Measurements from ENCODE around the gene VCAM1.
A peak's percentile ranks its signal among the peaks of the same experiment; 100 is the strongest.
"Not testable (repeated sequence)": the region's sequence is repeated elsewhere in the genome, so short reads cannot be mapped to it uniquely, and the experiment has no call there.

Gene VCAM1

GRCh38 chr1:100710906-100711682, 8.4 kb upstream of the VCAM1 start:
- no peak for DNase-seq (ENCODE audit: low read depth)
- TF ChIP-seq CTCF (IDR thresholded peaks at IDR 0.05; ENCODE audit: low read depth, low read length, missing control alignments) = no peak
- in situ Hi-C loops (cut with HindIII; ENCODE audit: low sequenced_read_pairs) = loop anchor here (5.0 kb wide), 1 partner anchor 54 kb away; no protein-coding TSS in a partner anchor
- no peak overlapping the region for H3K4me3 ChIP-seq (ENCODE audit: low read depth, low read length)

- in situ Hi-C loops (cut with HindIII; ENCODE audit: low sequenced_read_pairs) = loop anchor here (5.0 kb wide), 1 partner anchor 56 kb away; no protein-coding TSS in a partner anchor
Observed at GRCh38 chr1:100713027-100713426, 6.5 kb upstream of the VCAM1 start.

GRCh38 chr1:100713626-100714025, 5.9 kb upstream of the VCAM1 start:
- no peak for DNase-seq (ENCODE audit: low read depth)
- no peak for TF ChIP-seq CTCF (IDR thresholded peaks at IDR 0.05; ENCODE audit: low read depth, low read length, missing control alignments)

More at GRCh38 chr1:100713027-100713426, 6.5 kb upstream of the VCAM1 start:
- H3K4me3 ChIP-seq (ENCODE audit: low read depth, low read length); DNase-seq (ENCODE audit: low read depth): not testable (repeated sequence)

GRCh38 chr1:100714599-100714998, 4.9 kb upstream of the VCAM1 start:
- in situ Hi-C loops (cut with HindIII; ENCODE audit: low sequenced_read_pairs) = loop anchor here (5.0 kb wide), 1 partner anchor 57 kb away; no protein-coding TSS in a partner anchor
- H3K4me3 ChIP-seq (ENCODE audit: low read depth, low read length) = no peak overlapping the region
- DNase-seq (ENCODE audit: low read depth) = no peak
- TF ChIP-seq CTCF (IDR thresholded peaks at IDR 0.05; ENCODE audit: low read depth, low read length, missing control alignments) = no peak

More at GRCh38 chr1:100713626-100714025, 5.9 kb upstream of the VCAM1 start:
- in situ Hi-C loops (cut with HindIII; ENCODE audit: low sequenced_read_pairs) = loop anchor here (5.0 kb wide), 1 partner anchor 56 kb away; no protein-coding TSS in a partner anchor
- H3K4me3 ChIP-seq (ENCODE audit: low read depth, low read length) = no peak overlapping the region

GRCh38 chr1:100717218-100717617, 2.3 kb upstream of the VCAM1 start:
- DNase-seq (ENCODE audit: low read depth) = no peak
- in situ Hi-C loops (cut with HindIII; ENCODE audit: low sequenced_read_pairs) = no loop called here
- H3K4me3 ChIP-seq (ENCODE audit: low read depth, low read length) = no peak overlapping the region
- no peak for TF ChIP-seq CTCF (IDR thresholded peaks at IDR 0.05; ENCODE audit: low read depth, low read length, missing control alignments)

- no peak for TF ChIP-seq CTCF (IDR thresholded peaks at IDR 0.05; ENCODE audit: low read depth, low read length, missing control alignments)
- no peak overlapping the region for H3K4me3 ChIP-seq (ENCODE audit: low read depth, low read length)
- in situ Hi-C loops (cut with HindIII; ENCODE audit: low sequenced_read_pairs) = no loop called here
Observed at GRCh38 chr1:100718581-100718980, 961 bp upstream of the VCAM1 start.

GRCh38 chr1:100720101-100720500, 559 bp downstream of the VCAM1 start:
- DNase-seq (ENCODE audit: low read depth) = no peak
- in situ Hi-C loops (cut with HindIII; ENCODE audit: low sequenced_read_pairs) = no loop called here
- TF ChIP-seq CTCF (IDR thresholded peaks at IDR 0.05; ENCODE audit: low read depth, low read length, missing control alignments) = no peak
- H3K4me3 ChIP-seq (ENCODE audit: low read depth, low read length) = peak overlapping the region; percentile 19

More at GRCh38 chr1:100718581-100718980, 961 bp upstream of the VCAM1 start:
- DNase-seq (ENCODE audit: low read depth) = no peak

Measured in astrocyte of the cerebellum (primary cell).